ENCODE measurements around the gene EVC2. TPM values are rescaled to one million over a fixed set of nuclear protein-coding genes. Genes with fewer than 3 reads are reported as not detected.

Gene EVC2
- total RNA-seq = 12.2 and 16.0 TPM in 2 replicates

DNA sequence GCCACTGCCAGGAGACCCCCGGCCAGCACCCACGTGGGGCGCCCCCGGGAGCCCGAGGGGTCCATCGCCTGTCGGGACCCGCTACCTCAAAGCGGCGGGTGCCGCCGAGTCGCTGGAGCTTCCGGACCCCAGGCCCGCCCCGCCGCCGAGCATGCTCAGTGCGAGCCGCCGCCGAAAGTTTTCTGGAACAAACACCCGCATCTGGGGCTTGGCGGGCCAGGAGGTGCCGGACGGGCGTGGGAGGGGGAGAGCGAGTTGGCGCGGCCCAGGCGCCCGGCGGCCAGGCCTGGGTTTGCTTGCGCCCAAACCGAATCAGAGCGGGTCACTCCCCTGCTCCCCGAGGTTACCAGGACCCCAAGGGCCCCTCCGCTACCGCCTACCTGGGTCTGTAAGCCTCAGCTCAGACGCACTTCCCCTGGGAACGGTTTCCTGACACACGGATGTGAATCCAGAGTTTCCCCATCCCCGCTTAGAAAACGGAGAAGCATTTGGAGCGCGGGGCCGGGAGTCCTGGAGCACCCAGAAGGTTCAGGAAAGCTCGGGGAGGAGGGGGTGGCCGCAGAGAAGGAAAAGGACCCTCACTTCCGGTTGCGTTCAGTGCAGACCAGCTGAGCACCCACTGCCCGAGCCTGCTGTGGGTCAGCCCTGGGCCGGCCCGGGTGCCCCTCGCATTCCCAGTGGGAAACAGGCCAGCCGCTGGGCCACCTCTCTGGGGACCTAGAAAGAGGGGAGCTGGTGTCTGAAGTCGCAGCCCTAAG, at the start of gene EVC2:
Gene EVC2 (minus strand): TSS at position 111 of the 758 bp plus-strand sequence. CDS start 46 bp downstream, at position 65.

DNA sequence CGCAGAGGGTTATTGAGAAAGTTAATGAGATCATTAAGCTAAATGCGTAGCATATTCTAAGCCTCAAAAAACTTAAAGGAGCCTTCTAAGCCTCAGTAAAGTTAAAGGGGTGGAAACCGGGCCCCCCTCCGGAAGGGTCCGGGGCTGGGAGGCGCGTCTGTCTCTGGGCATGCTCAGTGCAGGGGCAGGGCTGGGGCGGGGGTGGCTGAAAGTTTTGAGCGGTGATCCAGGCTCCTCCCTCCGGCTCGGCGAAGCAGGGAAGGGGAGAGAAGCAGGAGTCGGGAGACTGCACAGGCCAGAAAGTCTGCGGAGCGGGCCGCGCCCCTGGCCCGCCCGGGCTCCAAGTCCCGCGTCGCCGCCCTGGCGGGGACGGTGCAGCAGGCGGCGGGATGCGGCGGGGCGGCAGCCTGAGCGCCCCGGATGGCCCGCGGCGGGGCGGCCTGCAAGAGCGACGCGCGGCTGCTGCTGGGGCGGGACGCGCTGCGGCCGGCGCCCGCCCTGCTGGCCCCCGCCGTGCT, 2.7 kb upstream of the EVC2 start, which contains the start of gene EVC:
Gene EVC (plus strand): TSS at position 241 of the 518 bp plus-strand sequence. CDS start 180 bp downstream, at position 421.

Other genes starting within 250 kb of the EVC2 start
- 38.3 and 64.7 TPM in 2 replicates for gene EVC, start 2.6 kb upstream of the EVC2 start, total RNA-seq
- under 0.01 TPM in 1 of 2 replicates, not detected in the other for gene CRMP1, start 184.5 kb upstream of the EVC2 start, total RNA-seq